ENCODE results near the gene ANGEL1.

GRCh38 chr14:76753541-76754198, 59.0 kb downstream of the ANGEL1 start:
- TF ChIP-seq POLR2A (IDR thresholded peaks at IDR 0.05) (no peak), EP300 (IDR thresholded peaks at IDR 0.05) (no peak)
- TF ChIP-seq, protein P1, sequence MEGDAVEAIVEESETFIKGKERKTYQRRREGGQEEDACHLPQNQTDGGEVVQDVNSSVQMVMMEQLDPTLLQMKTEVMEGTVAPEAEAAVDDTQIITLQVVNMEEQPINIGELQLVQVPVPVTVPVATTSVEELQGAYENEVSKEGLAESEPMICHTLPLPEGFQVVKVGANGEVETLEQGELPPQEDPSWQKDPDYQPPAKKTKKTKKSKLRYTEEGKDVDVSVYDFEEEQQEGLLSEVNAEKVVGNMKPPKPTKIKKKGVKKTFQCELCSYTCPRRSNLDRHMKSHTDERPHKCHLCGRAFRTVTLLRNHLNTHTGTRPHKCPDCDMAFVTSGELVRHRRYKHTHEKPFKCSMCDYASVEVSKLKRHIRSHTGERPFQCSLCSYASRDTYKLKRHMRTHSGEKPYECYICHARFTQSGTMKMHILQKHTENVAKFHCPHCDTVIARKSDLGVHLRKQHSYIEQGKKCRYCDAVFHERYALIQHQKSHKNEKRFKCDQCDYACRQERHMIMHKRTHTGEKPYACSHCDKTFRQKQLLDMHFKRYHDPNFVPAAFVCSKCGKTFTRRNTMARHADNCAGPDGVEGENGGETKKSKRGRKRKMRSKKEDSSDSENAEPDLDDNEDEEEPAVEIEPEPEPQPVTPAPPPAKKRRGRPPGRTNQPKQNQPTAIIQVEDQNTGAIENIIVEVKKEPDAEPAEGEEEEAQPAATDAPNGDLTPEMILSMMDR (IDR thresholded peaks at IDR 0.05), result no peak

Measured in tibial nerve (tissue), 4 donors.